GM19238 (cell line): Measurements from ENCODE around the gene RBM26.

Experiments used
- DNase-seq: peaks from one replicate; pipeline ENCODE4 v3.0.0; 2011; ENCODE audit warnings: low spot score; ENCODE audit not compliant: insufficient read length

The RBM26 gene

GRCh38 chr13:79338343-79338742 lies 67.7 kb downstream of the RBM26 start:
- no peak for DNase-seq

- no peak for DNase-seq
These were observed 69.1 kb downstream of the RBM26 start for GRCh38 chr13:79336966-79337365.

GRCh38 chr13:79328510-79328909 lies 77.5 kb downstream of the RBM26 start:
- DNase-seq: no peak

GRCh38 chr13:79320433-79320832 lies 85.6 kb downstream of the RBM26 start:
- no peak for DNase-seq

GRCh38 chr13:79318664-79319063 lies 87.4 kb downstream of the RBM26 start:
- DNase-seq: no peak

GRCh38 chr13:79317856-79318255 lies 88.2 kb downstream of the RBM26 start:
- no peak for DNase-seq

GRCh38 chr13:79314652-79315051 lies 91.4 kb downstream of the RBM26 start:
- no peak for DNase-seq

- no peak for DNase-seq
These were observed 93.7 kb downstream of the RBM26 start for GRCh38 chr13:79312340-79312855.

GRCh38 chr13:79311386-79311785 lies 94.7 kb downstream of the RBM26 start:
- DNase-seq: no peak

GRCh38 chr13:79309690-79310089 lies 96.4 kb downstream of the RBM26 start:
- DNase-seq: no peak

- DNase-seq: no peak
These were observed 98.2 kb downstream of the RBM26 start for GRCh38 chr13:79307866-79308298.

- DNase-seq: no peak
These were observed 98.6 kb downstream of the RBM26 start for GRCh38 chr13:79307433-79307861.

GRCh38 chr13:79306650-79307049 lies 99.4 kb downstream of the RBM26 start:
- DNase-seq: no peak

- DNase-seq: no peak
These were observed 108.9 kb downstream of the RBM26 start for GRCh38 chr13:79297128-79297527.

GRCh38 chr13:79295906-79296706 lies 109.9 kb downstream of the RBM26 start:
- no peak for DNase-seq

- DNase-seq: no peak
These were observed 115.3 kb downstream of the RBM26 start for GRCh38 chr13:79290595-79291244.

GRCh38 chr13:79289571-79289970 lies 116.5 kb downstream of the RBM26 start:
- no peak for DNase-seq

- no peak for DNase-seq
These were observed 117.9 kb downstream of the RBM26 start for GRCh38 chr13:79287939-79288795.

- no peak for DNase-seq
These were observed 120.9 kb downstream of the RBM26 start for GRCh38 chr13:79285159-79285558.

- DNase-seq: no peak
These were observed 122.3 kb downstream of the RBM26 start for GRCh38 chr13:79283742-79284141.

- DNase-seq: no peak
These were observed 123.1 kb downstream of the RBM26 start for GRCh38 chr13:79282976-79283375.

GRCh38 chr13:79282508-79282907 lies 123.5 kb downstream of the RBM26 start:
- DNase-seq: no peak
